Kidney epithelial cell (primary cell): ENCODE measurements around the gene STXBP6. TPM values are rescaled to one million over a fixed set of nuclear protein-coding genes. Genes with fewer than 3 reads are reported as not detected.

Experiments used
- DNase-seq: peaks from one replicate; pipeline ENCODE4 v3.0.0-alpha.2; 2010; ENCODE audit warnings: low read depth
- H3K27me3 ChIP-seq: 2 replicates; pipeline ENCODE4 v1.6.0; 2011; ENCODE audit warnings: low read length; ENCODE audit not compliant: control insufficient read depth, insufficient read depth
- H3K36me3 ChIP-seq: 2 replicates; pipeline ENCODE4 v1.5.1; 2011; ENCODE audit warnings: low read length; ENCODE audit not compliant: control insufficient read depth, insufficient read depth
- H3K4me3 ChIP-seq: 2 replicates; pipeline ENCODE4 v1.5.1; 2011; ENCODE audit warnings: low read depth, mild to moderate bottlenecking, control low read depth, low read length
- total RNA-seq: library from RNA; depleted of rRNA; stranded (reverse); fragments of >200 nt; gene quantifications from 2 replicates; pipeline ENCODE4 v1.2.3, GENCODE V29; 2015
- TF ChIP-seq, protein P1 (sequence below): IDR thresholded peaks from 2 replicates; pipeline ENCODE4 v1.5.1; 2011; ENCODE audit warnings: mild to moderate bottlenecking, moderate library complexity, low read length, control low read depth, inconsistent platforms; ENCODE audit not compliant: insufficient read depth, poor library complexity, severe bottlenecking

The STXBP6 gene
- total RNA-seq, 1 donor from 2014 or later, result 0.38 TPM

DNA sequence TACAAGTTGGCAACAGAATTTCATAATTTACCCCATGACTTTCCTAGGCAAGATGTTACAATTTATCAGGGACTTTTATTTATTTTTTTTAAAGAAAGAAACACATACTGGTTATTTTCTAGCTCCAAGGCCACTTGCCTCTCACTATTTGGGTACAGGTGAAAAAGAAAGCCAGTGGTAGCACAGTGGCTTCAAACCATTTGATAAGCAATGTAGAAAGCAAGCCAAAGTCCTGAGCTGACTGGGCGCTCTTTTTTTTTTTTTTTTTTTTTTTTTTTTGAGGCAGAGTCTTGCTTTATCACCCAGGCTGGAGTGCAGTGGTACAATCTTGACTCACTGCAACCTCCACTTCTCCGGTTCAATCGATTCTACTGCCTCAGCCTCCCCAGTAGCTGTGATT is 73.3 kb downstream of the STXBP6 start:
- TF ChIP-seq, protein P1, sequence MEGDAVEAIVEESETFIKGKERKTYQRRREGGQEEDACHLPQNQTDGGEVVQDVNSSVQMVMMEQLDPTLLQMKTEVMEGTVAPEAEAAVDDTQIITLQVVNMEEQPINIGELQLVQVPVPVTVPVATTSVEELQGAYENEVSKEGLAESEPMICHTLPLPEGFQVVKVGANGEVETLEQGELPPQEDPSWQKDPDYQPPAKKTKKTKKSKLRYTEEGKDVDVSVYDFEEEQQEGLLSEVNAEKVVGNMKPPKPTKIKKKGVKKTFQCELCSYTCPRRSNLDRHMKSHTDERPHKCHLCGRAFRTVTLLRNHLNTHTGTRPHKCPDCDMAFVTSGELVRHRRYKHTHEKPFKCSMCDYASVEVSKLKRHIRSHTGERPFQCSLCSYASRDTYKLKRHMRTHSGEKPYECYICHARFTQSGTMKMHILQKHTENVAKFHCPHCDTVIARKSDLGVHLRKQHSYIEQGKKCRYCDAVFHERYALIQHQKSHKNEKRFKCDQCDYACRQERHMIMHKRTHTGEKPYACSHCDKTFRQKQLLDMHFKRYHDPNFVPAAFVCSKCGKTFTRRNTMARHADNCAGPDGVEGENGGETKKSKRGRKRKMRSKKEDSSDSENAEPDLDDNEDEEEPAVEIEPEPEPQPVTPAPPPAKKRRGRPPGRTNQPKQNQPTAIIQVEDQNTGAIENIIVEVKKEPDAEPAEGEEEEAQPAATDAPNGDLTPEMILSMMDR, result no peak
- H3K36me3 ChIP-seq, result no peaks in the 10 kb centered on the region
- no peaks in the 10 kb centered on the region for H3K27me3 ChIP-seq
- no peak for DNase-seq
- H3K4me3 ChIP-seq, result no peak overlapping the region

DNA sequence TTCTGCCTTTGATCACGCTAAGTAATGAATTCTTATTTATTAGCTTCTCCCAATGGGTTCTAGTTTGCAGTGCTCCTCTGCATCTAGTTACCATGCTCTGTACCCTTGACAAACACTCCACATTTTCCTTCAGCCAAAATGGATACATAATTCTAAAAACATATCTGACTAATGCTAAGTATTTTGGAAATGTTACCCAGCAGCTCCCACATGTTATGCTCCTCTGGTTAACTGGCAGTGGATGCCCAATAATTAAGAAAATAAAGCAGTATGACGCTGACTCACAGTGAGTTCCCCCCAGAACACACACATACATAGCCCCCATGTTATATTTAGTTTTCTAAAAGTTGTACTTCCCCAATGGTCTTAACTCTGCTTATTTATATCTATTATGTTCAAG is 74.6 kb downstream of the STXBP6 start:
- Histone ChIP-seq H3K4me3 (no peak overlapping the region), H3K36me3 (no peaks in the 10 kb centered on the region), H3K27me3 (no peaks in the 10 kb centered on the region)
- no peak for DNase-seq
- TF ChIP-seq, protein P1, result no peak

DNA sequence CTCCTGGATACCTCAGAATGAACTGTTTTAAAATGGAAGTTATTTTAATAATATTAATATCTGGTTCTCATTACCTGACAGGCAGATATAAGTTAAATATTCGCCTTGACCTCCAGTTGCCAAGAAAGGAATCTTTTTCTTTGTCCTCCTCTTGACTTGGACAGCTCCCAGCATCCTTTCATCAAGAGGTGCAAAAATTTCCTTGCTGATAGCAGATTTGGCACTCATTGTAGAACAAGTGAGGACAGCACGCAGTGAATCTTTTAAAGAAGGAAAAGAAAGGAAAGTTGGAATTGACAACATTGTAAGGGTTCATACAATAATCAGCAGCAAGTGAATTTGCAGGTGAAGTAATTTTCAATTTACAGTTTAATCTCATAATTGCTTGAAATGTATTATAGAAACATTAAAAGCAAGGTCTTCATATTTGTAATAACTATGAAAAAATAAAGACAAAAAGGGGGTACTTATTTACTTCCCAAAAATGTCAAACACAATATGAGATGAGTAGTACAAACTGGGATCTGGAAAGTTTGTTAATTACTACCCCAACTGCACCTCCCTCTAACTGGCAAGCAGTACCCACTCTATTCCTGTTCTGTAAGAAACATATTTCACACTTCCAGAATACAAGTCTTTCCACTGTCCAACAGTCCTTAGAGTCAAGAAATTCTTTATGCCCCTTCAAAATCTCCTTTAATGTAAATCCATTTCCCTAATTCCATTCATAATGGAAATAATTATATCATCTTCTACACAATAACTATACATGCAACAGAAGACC is 75.2 kb downstream of the STXBP6 start:
- Histone ChIP-seq H3K4me3 (no peak overlapping the region), H3K27me3 (no peaks in the 10 kb centered on the region), H3K36me3 (no peaks in the 10 kb centered on the region)
- TF ChIP-seq, protein P1, result no peak
- DNase-seq, result no peak

DNA sequence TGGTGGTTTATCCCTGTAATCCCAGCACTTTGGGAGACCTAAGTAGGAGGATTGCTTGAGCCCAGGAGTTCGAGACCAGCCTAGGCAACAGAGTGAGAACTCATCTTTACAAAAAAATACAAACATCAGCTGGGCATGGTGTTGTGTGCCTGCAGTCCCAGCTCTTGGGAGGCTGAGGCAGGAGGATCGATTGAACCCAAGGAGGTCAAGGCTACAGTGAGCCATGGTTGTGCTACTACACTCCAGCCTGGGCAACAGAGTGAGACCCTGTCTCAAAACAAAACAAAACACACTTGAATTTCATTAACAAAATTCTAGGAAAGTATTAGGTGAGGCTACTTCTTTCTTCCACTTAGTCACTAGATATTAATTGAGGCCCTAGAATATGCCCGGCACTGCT is 77.1 kb downstream of the STXBP6 start:
- Histone ChIP-seq H3K4me3 (no peak overlapping the region), H3K27me3 (no peaks in the 10 kb centered on the region), H3K36me3 (no peaks in the 10 kb centered on the region)
- TF ChIP-seq, protein P1, result no peak
- DNase-seq, result no peak

- TF ChIP-seq, protein P1, result no peak
These were observed 78.7 kb downstream of the STXBP6 start for GRCh38 chr14:24971255-24971654.

GRCh38 chr14:24966579-24966964 is 83.4 kb downstream of the STXBP6 start:
- DNase-seq, result no peak
- TF ChIP-seq, protein P1, result no peak
- H3K27me3 ChIP-seq, result no peaks in the 10 kb centered on the region
- H3K36me3 ChIP-seq, result no peaks in the 10 kb centered on the region
- H3K4me3 ChIP-seq, result no peak overlapping the region

More at GRCh38 chr14:24971255-24971654, 78.7 kb downstream of the STXBP6 start:
- no peak for DNase-seq
- Histone ChIP-seq H3K27me3 (no peaks in the 10 kb centered on the region), H3K4me3 (no peak overlapping the region), H3K36me3 (no peaks in the 10 kb centered on the region)
